ENCODE measurements around the gene TRNP1. TPM values are rescaled to one million over a fixed set of nuclear protein-coding genes. Genes with fewer than 3 reads are reported as not detected.
A peak's percentile ranks its signal among the peaks of the same experiment; 100 is the strongest.

Gene TRNP1
- polyA plus RNA-seq, 1 experiment: 50.7 TPM

DNA sequence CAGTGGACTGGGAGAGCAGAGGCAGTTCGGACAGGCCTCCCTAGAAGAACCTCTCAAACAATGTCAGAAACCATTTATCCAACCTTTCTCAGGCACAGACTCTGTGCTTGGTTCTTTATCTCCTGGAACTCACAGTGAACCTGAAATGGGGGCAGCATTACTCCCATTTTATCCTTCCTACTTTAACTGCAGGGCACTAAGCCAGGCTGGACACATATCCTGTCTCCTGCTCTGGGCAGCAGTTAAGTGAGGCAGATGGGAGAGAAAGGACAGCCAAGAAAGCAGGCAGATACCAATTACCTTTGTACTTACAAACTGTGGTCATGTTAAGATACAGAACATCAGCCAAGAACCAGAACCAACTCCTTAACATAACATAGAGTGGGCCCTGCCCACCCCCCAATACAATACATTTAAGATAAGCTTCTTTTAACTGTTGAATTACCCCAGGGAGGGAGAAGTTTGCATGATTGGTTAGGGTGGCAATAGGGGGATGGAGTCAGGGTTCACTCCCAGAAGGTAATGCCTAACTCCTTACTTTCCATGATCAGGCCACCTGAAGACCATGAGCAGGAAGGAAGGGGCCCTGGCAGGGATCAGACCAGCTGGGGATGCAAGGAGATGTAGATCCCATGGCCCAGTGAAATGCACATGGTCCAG is 44.1 kb upstream of the TRNP1 start:
- TF ChIP-seq, protein P1, sequence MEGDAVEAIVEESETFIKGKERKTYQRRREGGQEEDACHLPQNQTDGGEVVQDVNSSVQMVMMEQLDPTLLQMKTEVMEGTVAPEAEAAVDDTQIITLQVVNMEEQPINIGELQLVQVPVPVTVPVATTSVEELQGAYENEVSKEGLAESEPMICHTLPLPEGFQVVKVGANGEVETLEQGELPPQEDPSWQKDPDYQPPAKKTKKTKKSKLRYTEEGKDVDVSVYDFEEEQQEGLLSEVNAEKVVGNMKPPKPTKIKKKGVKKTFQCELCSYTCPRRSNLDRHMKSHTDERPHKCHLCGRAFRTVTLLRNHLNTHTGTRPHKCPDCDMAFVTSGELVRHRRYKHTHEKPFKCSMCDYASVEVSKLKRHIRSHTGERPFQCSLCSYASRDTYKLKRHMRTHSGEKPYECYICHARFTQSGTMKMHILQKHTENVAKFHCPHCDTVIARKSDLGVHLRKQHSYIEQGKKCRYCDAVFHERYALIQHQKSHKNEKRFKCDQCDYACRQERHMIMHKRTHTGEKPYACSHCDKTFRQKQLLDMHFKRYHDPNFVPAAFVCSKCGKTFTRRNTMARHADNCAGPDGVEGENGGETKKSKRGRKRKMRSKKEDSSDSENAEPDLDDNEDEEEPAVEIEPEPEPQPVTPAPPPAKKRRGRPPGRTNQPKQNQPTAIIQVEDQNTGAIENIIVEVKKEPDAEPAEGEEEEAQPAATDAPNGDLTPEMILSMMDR (IDR thresholded peaks at IDR 0.05; ENCODE audit: low read depth, low read length): no peak
- POLR2A ChIA-PET: interaction anchor here (0.7 kb wide), 1 partner anchor 206 kb away, joined by 3 read pairs; the partner anchor contains the start of gene SLC9A1
- no peak overlapping the region for H3K4me3 ChIP-seq (ENCODE audit: low read depth, low read length)
- CTCF ChIA-PET: no interaction called here
- H3K27ac ChIP-seq (ENCODE audit: low read depth, low read length): peak overlapping the region; percentile 2
- no peak for DNase-seq (ENCODE audit: low read depth, low spot score)
- no peaks in the 10 kb centered on the region for H3K27me3 ChIP-seq (ENCODE audit: control insufficient read depth, insufficient read depth, low read length)
- peaks cover 5% of the 10 kb centered on the region; the same call in 1 of the 2 replicates for H3K9me3 ChIP-seq (ENCODE audit: control insufficient read depth, insufficient read depth, low read length)

- DNase-seq (ENCODE audit: low read depth, low spot score): no peak
- Histone ChIP-seq H3K27me3 (ENCODE audit: control insufficient read depth, insufficient read depth, low read length) (no peaks in the 10 kb centered on the region), H3K4me3 (ENCODE audit: low read depth, low read length) (no peak overlapping the region), H3K9me3 (ENCODE audit: control insufficient read depth, insufficient read depth, low read length) (peaks cover 5% of the 10 kb centered on the region; the same call in 1 of the 2 replicates), H3K27ac (ENCODE audit: low read depth, low read length) (peak overlapping the region; percentile 2)
- ChIA-PET CTCF (no interaction called here), POLR2A (interaction anchor here (0.7 kb wide), 1 partner anchor 205 kb away, joined by 3 read pairs; the partner anchor contains the start of gene SLC9A1)
- TF ChIP-seq, protein P1 (IDR thresholded peaks at IDR 0.05; ENCODE audit: low read depth, low read length): no peak
These were observed 43.6 kb upstream of the TRNP1 start for GRCh38 chr1:26949926-26950319.

DNA sequence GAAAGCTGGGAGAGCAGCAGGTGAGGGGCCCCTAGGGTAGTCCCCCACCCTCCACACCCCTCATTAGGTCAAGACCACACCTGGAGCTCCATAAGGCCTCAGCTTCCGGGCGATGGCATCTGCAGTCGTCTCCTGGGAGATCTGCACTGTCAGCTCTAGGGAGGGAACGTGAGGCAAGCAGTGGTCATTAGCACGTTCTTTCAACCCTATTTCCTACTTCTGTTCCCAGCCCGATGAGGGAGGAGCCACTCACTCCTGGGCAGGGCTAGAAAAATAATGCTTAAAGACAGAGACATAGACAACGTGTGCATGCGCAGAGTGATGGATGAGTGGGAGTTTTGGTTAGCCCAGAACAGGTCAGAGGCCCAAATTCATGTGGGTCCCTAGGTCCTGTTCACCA is 42.9 kb upstream of the TRNP1 start:
- H3K4me3 ChIP-seq (ENCODE audit: low read depth, low read length): no peak overlapping the region
- H3K27me3 ChIP-seq (ENCODE audit: control insufficient read depth, insufficient read depth, low read length): no peaks in the 10 kb centered on the region
- H3K9me3 ChIP-seq (ENCODE audit: control insufficient read depth, insufficient read depth, low read length): peaks cover 5% of the 10 kb centered on the region; the same call in 1 of the 2 replicates
- POLR2A ChIA-PET: no interaction called here
- TF ChIP-seq, protein P1 (IDR thresholded peaks at IDR 0.05; ENCODE audit: low read depth, low read length): no peak
- DNase-seq (ENCODE audit: low read depth, low spot score): no peak
- H3K27ac ChIP-seq (ENCODE audit: low read depth, low read length): no peak overlapping the region
- CTCF ChIA-PET: no interaction called here

- no peak overlapping the region for H3K4me3 ChIP-seq (ENCODE audit: low read depth, low read length)
- ChIA-PET CTCF (no interaction called here), POLR2A (interaction anchor here (0.6 kb wide), 1 partner anchor 28 kb away, joined by 3 read pairs; no protein-coding TSS in a partner anchor)
- H3K9me3 ChIP-seq (ENCODE audit: control insufficient read depth, insufficient read depth, low read length): peaks cover 9% of the 10 kb centered on the region
- no peak overlapping the region for H3K27ac ChIP-seq (ENCODE audit: low read depth, low read length)
- no peak for DNase-seq (ENCODE audit: low read depth, low spot score)
- H3K27me3 ChIP-seq (ENCODE audit: control insufficient read depth, insufficient read depth, low read length): no peaks in the 10 kb centered on the region
- TF ChIP-seq, protein P1 (IDR thresholded peaks at IDR 0.05; ENCODE audit: low read depth, low read length): no peak
These were observed 42.3 kb upstream of the TRNP1 start for GRCh38 chr1:26951216-26951615.

- no peak overlapping the region for H3K27ac ChIP-seq (ENCODE audit: low read depth, low read length)
- H3K9me3 ChIP-seq (ENCODE audit: control insufficient read depth, insufficient read depth, low read length): peaks cover 10% of the 10 kb centered on the region
- POLR2A ChIA-PET: no interaction called here
- DNase-seq (ENCODE audit: low read depth, low spot score): no peak
- H3K27me3 ChIP-seq (ENCODE audit: control insufficient read depth, insufficient read depth, low read length): no peaks in the 10 kb centered on the region
- TF ChIP-seq, protein P1 (IDR thresholded peaks at IDR 0.05; ENCODE audit: low read depth, low read length): no peak
- CTCF ChIA-PET: no interaction called here
- no peak overlapping the region for H3K4me3 ChIP-seq (ENCODE audit: low read depth, low read length)
These were observed 41.5 kb upstream of the TRNP1 start for GRCh38 chr1:26951821-26952497.
